Measurements from ENCODE around the gene LUC7L3. TPM values are rescaled to one million over a fixed set of nuclear protein-coding genes. Genes with fewer than 3 reads are reported as not detected.
A peak's percentile ranks its signal among the peaks of the same experiment; 100 is the strongest.

Gene LUC7L3
- total RNA-seq, 1 donor from 2014 or later, result 222 TPM

- H3K36me3 Mint-ChIP-seq (ENCODE audit: unreplicated experiment), result no peaks in the 10 kb centered on the region
- H3K4me1 Mint-ChIP-seq (ENCODE audit: low read depth, unreplicated experiment), result no peaks in the 10 kb centered on the region
- H3K27ac Mint-ChIP-seq (ENCODE audit: unreplicated experiment), result no peak overlapping the region
- no peaks in the 10 kb centered on the region for H3K27me3 Mint-ChIP-seq (ENCODE audit: unreplicated experiment)
- no peak for TF ChIP-seq CTCF (IDR thresholded peaks at IDR 0.05; ENCODE audit: partially characterized antibody, unreplicated experiment)
- no peak for DNase-seq
- H3K4me3 Mint-ChIP-seq (ENCODE audit: unreplicated experiment), result no peak overlapping the region
- no peaks in the 10 kb centered on the region for H3K9me3 Mint-ChIP-seq (ENCODE audit: unreplicated experiment)
Observed at GRCh38 chr17:50739098-50739497, 19.7 kb downstream of the LUC7L3 start.

GRCh38 chr17:50745631-50746030 is 26.2 kb downstream of the LUC7L3 start:
- Mint-ChIP-seq H3K27me3 (ENCODE audit: unreplicated experiment) (no peaks in the 10 kb centered on the region), H3K36me3 (ENCODE audit: unreplicated experiment) (peaks cover 5% of the 10 kb centered on the region)

GRCh38 chr17:50749245-50749644 is 29.8 kb downstream of the LUC7L3 start:
- no peak for DNase-seq
- Mint-ChIP-seq H3K4me3 (ENCODE audit: unreplicated experiment) (no peak overlapping the region), H3K4me1 (ENCODE audit: low read depth, unreplicated experiment) (no peaks in the 10 kb centered on the region), H3K27ac (ENCODE audit: unreplicated experiment) (no peak overlapping the region), H3K36me3 (ENCODE audit: unreplicated experiment) (peaks cover 5% of the 10 kb centered on the region), H3K27me3 (ENCODE audit: unreplicated experiment) (no peaks in the 10 kb centered on the region), H3K9me3 (ENCODE audit: unreplicated experiment) (no peaks in the 10 kb centered on the region)
- no peak for TF ChIP-seq CTCF (IDR thresholded peaks at IDR 0.05; ENCODE audit: partially characterized antibody, unreplicated experiment)

More at GRCh38 chr17:50745631-50746030, 26.2 kb downstream of the LUC7L3 start:
- no peak for DNase-seq
- Mint-ChIP-seq H3K27ac (ENCODE audit: unreplicated experiment) (peak overlapping the region; percentile 6), H3K4me1 (ENCODE audit: low read depth, unreplicated experiment) (no peaks in the 10 kb centered on the region), H3K4me3 (ENCODE audit: unreplicated experiment) (no peak overlapping the region), H3K9me3 (ENCODE audit: unreplicated experiment) (no peaks in the 10 kb centered on the region)
- no peak for TF ChIP-seq CTCF (IDR thresholded peaks at IDR 0.05; ENCODE audit: partially characterized antibody, unreplicated experiment)

GRCh38 chr17:50754521-50754920 is 35.1 kb downstream of the LUC7L3 start:
- TF ChIP-seq CTCF (IDR thresholded peaks at IDR 0.05; ENCODE audit: partially characterized antibody, unreplicated experiment), result no peak

GRCh38 chr17:50758524-50758923 is 39.1 kb downstream of the LUC7L3 start:
- no peak overlapping the region for H3K27ac Mint-ChIP-seq (ENCODE audit: unreplicated experiment)
- H3K9me3 Mint-ChIP-seq (ENCODE audit: unreplicated experiment), result peaks cover 5% of the 10 kb centered on the region
- H3K4me1 Mint-ChIP-seq (ENCODE audit: low read depth, unreplicated experiment), result peaks cover 4% of the 10 kb centered on the region

More at GRCh38 chr17:50754521-50754920, 35.1 kb downstream of the LUC7L3 start:
- Mint-ChIP-seq H3K4me3 (ENCODE audit: unreplicated experiment) (no peak overlapping the region), H3K4me1 (ENCODE audit: low read depth, unreplicated experiment) (no peaks in the 10 kb centered on the region), H3K9me3 (ENCODE audit: unreplicated experiment) (peaks cover 3% of the 10 kb centered on the region), H3K27ac (ENCODE audit: unreplicated experiment) (no peak overlapping the region), H3K27me3 (ENCODE audit: unreplicated experiment) (no peaks in the 10 kb centered on the region), H3K36me3 (ENCODE audit: unreplicated experiment) (no peaks in the 10 kb centered on the region)
- no peak for DNase-seq

More at GRCh38 chr17:50758524-50758923, 39.1 kb downstream of the LUC7L3 start:
- H3K27me3 Mint-ChIP-seq (ENCODE audit: unreplicated experiment), result no peaks in the 10 kb centered on the region
- no peak for TF ChIP-seq CTCF (IDR thresholded peaks at IDR 0.05; ENCODE audit: partially characterized antibody, unreplicated experiment)
- DNase-seq, result no peak
- no peak overlapping the region for H3K4me3 Mint-ChIP-seq (ENCODE audit: unreplicated experiment)
- H3K36me3 Mint-ChIP-seq (ENCODE audit: unreplicated experiment), result no peaks in the 10 kb centered on the region
